Astrocyte of the cerebellum (primary cell): ENCODE measurements around the gene BACE1-AS.
"Not testable (repeated sequence)": the region's sequence is repeated elsewhere in the genome, so short reads cannot be mapped to it uniquely, and the experiment has no call there.

Experiments
- DNase-seq: peaks from one replicate; pipeline ENCODE4 v3.0.0-alpha.2; 2011; ENCODE audit warnings: low read depth
- H3K4me3 ChIP-seq: 2 replicates; pipeline ENCODE4 v1.5.1; 2011; ENCODE audit warnings: mild to moderate bottlenecking, low read depth, low read length, moderate library complexity
- in situ Hi-C: cut with HindIII; loops from 2 replicates; pipeline ENCODE4 v1.10.0; 2017; ENCODE audit warnings: low sequenced_read_pairs
- TF ChIP-seq, protein P1 (sequence below): IDR thresholded peaks from 2 replicates; pipeline ENCODE4 v1.5.1; 2012; ENCODE audit warnings: low read length, low read depth, moderate library complexity, mild to moderate bottlenecking; ENCODE audit errors: missing control alignments

BACE1-AS gene

DNA sequence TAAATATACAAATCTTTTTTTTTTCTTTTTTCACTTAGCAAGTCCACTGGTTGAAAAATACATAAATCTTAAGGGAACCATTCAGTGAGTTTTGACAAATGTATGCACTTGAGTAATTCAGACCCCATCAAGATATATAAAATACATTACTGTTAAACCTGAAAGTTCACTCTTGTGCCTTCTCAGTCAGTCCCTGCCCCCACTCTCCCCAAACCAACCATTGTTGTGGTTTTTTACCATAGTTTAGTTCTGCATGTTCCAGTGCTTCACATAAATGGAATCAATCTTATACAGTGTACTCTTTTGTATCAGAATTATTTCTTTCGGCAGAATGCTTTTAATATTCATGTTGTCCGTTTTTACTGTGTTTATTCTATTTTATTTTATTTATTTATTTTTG, 32.6 kb upstream of the BACE1-AS start:
- H3K4me3 ChIP-seq: no peak overlapping the region
- TF ChIP-seq, protein P1, sequence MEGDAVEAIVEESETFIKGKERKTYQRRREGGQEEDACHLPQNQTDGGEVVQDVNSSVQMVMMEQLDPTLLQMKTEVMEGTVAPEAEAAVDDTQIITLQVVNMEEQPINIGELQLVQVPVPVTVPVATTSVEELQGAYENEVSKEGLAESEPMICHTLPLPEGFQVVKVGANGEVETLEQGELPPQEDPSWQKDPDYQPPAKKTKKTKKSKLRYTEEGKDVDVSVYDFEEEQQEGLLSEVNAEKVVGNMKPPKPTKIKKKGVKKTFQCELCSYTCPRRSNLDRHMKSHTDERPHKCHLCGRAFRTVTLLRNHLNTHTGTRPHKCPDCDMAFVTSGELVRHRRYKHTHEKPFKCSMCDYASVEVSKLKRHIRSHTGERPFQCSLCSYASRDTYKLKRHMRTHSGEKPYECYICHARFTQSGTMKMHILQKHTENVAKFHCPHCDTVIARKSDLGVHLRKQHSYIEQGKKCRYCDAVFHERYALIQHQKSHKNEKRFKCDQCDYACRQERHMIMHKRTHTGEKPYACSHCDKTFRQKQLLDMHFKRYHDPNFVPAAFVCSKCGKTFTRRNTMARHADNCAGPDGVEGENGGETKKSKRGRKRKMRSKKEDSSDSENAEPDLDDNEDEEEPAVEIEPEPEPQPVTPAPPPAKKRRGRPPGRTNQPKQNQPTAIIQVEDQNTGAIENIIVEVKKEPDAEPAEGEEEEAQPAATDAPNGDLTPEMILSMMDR: no peak
- in situ Hi-C loops: no loop called here
- DNase-seq: no peak

DNA sequence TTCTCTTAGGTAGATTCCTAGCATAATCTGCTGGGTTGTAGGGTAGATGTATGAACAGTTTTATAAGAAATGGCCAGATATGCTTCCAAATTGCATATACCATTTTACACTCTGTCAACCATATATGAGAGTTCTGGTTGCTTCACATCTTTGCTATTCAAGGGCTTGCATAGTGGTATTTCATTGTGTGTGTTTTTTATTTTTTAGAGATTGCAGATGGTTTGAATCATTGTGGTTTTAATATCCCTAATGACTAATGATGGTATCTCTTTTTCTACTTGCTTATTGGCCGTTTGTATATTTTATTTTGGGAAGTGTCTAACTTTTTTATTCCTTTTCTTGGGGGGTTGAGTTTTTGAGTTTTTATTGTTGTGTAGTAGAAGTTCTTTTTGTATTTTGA, 31.7 kb upstream of the BACE1-AS start:
- in situ Hi-C loops: no loop called here
- H3K4me3 ChIP-seq: no peak overlapping the region
- DNase-seq: no peak
- TF ChIP-seq, protein P1: no peak

DNA sequence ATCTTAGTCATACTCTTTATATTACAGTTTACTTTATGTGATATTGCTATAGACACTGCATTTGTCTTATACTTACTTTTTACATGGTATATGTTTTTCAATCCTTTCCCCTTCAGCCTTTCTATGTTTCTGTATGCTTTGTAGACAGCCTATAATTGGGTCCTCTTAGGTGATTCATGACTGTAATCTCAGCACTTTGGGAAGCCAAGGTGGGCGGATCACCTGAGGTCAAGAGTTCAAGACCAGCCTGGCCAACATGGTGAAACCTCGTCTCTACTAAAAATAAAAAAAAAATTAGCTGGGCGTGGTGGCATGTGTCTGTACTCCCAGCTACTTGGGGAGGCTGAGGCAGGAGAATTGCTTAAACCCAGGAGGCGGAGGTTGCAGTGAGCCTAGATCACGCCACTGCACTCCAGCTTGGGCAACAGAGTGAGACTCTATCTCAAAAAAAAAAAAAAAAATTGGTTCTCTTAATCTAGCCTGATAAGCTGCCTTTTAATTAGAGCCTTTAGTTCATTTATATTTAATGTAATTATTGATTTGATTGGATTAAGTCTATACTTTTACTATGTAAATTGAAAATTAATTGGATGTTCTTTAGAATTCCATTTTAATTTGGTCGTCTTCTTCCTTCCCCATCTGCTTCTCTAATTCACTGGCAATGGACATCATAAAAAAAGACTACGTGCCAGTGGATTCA, 26.4 kb upstream of the BACE1-AS start:
- H3K4me3 ChIP-seq, in situ Hi-C loops, DNase-seq: not testable (repeated sequence)

DNA sequence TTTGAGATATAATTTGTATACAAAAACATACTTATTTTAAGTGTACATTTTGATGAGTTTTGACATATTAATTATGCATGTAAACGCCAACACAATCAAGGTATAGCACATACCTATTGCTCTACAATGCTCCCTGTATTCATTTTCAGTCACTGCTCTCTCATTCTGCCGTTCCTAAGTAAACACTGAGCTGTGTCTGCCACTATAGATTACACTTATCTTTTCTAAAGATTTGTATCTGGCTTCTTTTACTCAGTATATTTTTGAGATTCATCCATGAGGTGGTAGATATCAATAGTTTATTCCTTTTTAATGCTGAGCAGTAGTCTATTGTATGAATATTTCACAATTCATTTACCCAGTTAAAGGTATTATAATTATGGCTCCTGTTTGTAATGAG, 25.4 kb upstream of the BACE1-AS start:
- no peak overlapping the region for H3K4me3 ChIP-seq
- in situ Hi-C loops: no loop called here
- TF ChIP-seq, protein P1: no peak
- DNase-seq: no peak

DNA sequence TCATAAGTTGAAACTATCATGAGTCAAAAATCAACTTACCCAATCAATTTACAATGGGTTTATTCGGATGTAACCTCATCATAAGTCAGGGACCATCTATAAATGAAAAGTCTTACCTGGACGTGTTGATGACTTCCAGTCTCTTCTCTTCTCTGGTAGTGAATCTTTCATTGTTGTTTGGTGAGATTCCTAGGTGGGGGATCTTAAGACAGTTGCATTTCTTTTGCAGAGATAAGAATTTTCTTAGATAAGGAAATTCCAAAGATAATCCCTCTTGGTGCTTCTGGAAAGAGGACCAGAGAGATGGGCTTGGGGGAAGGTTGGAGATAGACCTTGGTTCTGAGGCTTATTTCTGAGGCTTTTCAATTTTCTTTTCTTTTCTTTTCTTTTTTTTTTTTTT, 21.3 kb upstream of the BACE1-AS start:
- H3K4me3 ChIP-seq: no peak overlapping the region
- TF ChIP-seq, protein P1: no peak
- DNase-seq: no peak
- in situ Hi-C loops: no loop called here

DNA sequence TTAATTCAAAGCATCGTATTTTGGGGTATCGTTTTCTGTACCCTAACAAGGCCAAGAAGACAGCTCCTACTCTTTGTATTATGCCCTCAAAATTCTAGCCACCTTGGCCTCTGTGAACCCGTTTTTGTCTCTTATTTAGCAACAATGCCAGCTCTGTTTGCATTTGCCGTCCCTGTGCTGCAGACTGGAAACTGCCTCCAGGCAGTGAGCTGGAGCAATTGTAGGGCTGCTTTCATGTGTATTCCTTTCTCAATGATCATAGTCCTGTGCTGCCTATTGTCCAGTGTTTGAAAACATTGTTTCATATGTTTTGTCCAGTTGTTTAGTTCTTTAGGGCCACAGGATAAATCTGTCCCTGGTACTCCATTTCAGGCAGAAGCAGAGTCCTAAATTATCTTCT, 19.9 kb upstream of the BACE1-AS start:
- no peak for DNase-seq
- TF ChIP-seq, protein P1: no peak
- H3K4me3 ChIP-seq: no peak overlapping the region
- in situ Hi-C loops: no loop called here

DNA sequence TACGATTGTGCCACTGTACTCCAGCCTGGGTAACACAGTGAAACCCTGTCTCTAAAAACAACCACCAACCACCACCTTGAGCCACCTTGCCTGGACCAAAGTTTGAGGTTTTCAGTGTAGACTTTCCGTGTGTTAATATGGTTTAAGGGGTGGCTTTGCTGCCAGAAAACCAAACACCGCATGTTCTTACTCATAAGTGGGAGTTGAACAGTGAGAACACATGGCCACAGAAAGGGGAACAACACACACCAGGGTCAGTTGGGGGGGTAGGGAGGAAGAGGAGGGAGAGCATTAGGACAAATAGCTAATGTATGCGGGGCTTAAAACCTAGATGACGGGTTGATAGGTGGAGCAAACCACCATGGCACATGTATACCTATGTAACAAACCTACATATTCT, 19.0 kb upstream of the BACE1-AS start:
- in situ Hi-C loops, H3K4me3 ChIP-seq: not testable (repeated sequence)

More for the DNA sequence above, 19.0 kb upstream of the BACE1-AS start:
- not testable (repeated sequence) for DNase-seq
